H9 (cell line): ENCODE results near the gene BRPF1. TPM values are rescaled to one million over a fixed set of nuclear protein-coding genes. Genes with fewer than 3 reads are reported as not detected.
A peak's percentile ranks its signal among the peaks of the same experiment; 100 is the strongest.

Experiments
- DNase-seq: peaks from one replicate; pipeline ENCODE4 v3.0.0-alpha.2; 2017
- H2AFZ ChIP-seq: one replicate; pipeline ENCODE4 v1.6.1; 2013; ENCODE audit warnings: mild to moderate bottlenecking, low read length, control low read depth, moderate library complexity
- H2AK5ac ChIP-seq: 2 replicates; pipeline ENCODE4 v1.6.1; 2013; ENCODE audit warnings: low read length, control low read depth, mixed read lengths; ENCODE audit not compliant: insufficient read length
- H2BK120ac ChIP-seq: one replicate; pipeline ENCODE4 v1.6.1; 2013; ENCODE audit warnings: low read depth, mild to moderate bottlenecking, low read length, control low read depth, inconsistent platforms; ENCODE audit not compliant: poor library complexity, severe bottlenecking
- H2BK12ac ChIP-seq: 2 replicates; pipeline ENCODE4 v1.6.1; 2013; ENCODE audit warnings: low read length, control low read depth, mixed read lengths, low read depth; ENCODE audit not compliant: insufficient read length
- H2BK15ac ChIP-seq: 2 replicates; pipeline ENCODE4 v1.6.1; 2013; ENCODE audit warnings: low read depth, low read length, control low read depth
- H2BK20ac ChIP-seq: one replicate; pipeline ENCODE4 v1.6.1; 2013; ENCODE audit warnings: low read depth, mild to moderate bottlenecking, low read length, control low read depth, inconsistent platforms; ENCODE audit not compliant: poor library complexity, severe bottlenecking
- H2BK5ac ChIP-seq: 2 replicates; pipeline ENCODE4 v1.6.1; 2013; ENCODE audit warnings: low read length, control low read depth, mixed read lengths; ENCODE audit not compliant: insufficient read length
- H3K14ac ChIP-seq: 2 replicates; pipeline ENCODE4 v1.6.1; 2013; ENCODE audit warnings: low read length, control low read depth; ENCODE audit not compliant: insufficient read depth
- H3K18ac ChIP-seq: 2 replicates; pipeline ENCODE4 v1.6.1; 2013; ENCODE audit warnings: low read depth, mild to moderate bottlenecking, mixed read lengths, low read length, control low read depth; ENCODE audit not compliant: insufficient read length
- H3K23ac ChIP-seq: 2 replicates; pipeline ENCODE4 v1.6.1; 2013; ENCODE audit warnings: low read length, control low read depth, mixed read lengths, low read depth; ENCODE audit not compliant: insufficient read length
- H3K23me2 ChIP-seq: 2 replicates; pipeline ENCODE4 v1.6.1; 2013; ENCODE audit warnings: low read depth, mild to moderate bottlenecking, mixed read lengths, low read length, control low read depth; ENCODE audit not compliant: insufficient read length, poor library complexity, severe bottlenecking
- H3K27ac ChIP-seq: 2 replicates; pipeline ENCODE4 v1.5.1; 2013; ENCODE audit warnings: low read length, control low read depth, mixed read lengths, low read depth; ENCODE audit not compliant: insufficient read length
- H3K27me3 ChIP-seq: 2 replicates; pipeline ENCODE4 v1.6.1; 2013; ENCODE audit warnings: low read length, control low read depth, inconsistent platforms; ENCODE audit not compliant: insufficient read depth
- H3K4ac ChIP-seq: 2 replicates; pipeline ENCODE4 v1.6.1; 2013; ENCODE audit warnings: low read depth, mild to moderate bottlenecking, control low read depth, inconsistent platforms, low read length, moderate library complexity
- H3K4me1 ChIP-seq: 2 replicates; pipeline ENCODE4 v1.6.1; 2013; ENCODE audit warnings: low read length, control low read depth, inconsistent platforms; ENCODE audit not compliant: insufficient read depth
- H3K4me2 ChIP-seq: 2 replicates; pipeline ENCODE4 v1.6.1; 2013; ENCODE audit warnings: low read length, control low read depth, mixed read lengths; ENCODE audit not compliant: insufficient read length, insufficient read depth
- H3K56ac ChIP-seq: 2 replicates; pipeline ENCODE4 v1.6.1; 2013; ENCODE audit warnings: low read depth, mild to moderate bottlenecking, mixed read lengths, low read length, control low read depth; ENCODE audit not compliant: insufficient read length
- H3K79me1 ChIP-seq: 2 replicates; pipeline ENCODE4 v1.6.1; 2013; ENCODE audit warnings: low read depth, mild to moderate bottlenecking, moderate library complexity, low read length, control low read depth, inconsistent platforms; ENCODE audit not compliant: insufficient read depth, poor library complexity, severe bottlenecking
- H3K79me2 ChIP-seq: 2 replicates; pipeline ENCODE4 v1.6.1; 2013; ENCODE audit warnings: low read length, control low read depth, inconsistent platforms; ENCODE audit not compliant: insufficient read depth
- H3K9ac ChIP-seq: 2 replicates; pipeline ENCODE4 v1.6.1; 2013; ENCODE audit warnings: low read length, control low read depth, mixed read lengths; ENCODE audit not compliant: insufficient read length; ENCODE audit errors: extremely low read depth
- H3K9me3 ChIP-seq: one replicate; pipeline ENCODE4 v1.6.1; 2013; ENCODE audit warnings: low read depth, low read length, inconsistent platforms; ENCODE audit not compliant: control insufficient read depth
- H3T11ph ChIP-seq: one replicate; pipeline ENCODE4 v1.6.1; 2013; ENCODE audit warnings: mild to moderate bottlenecking, low read length, control low read depth, inconsistent platforms
- H4K20me1 ChIP-seq: one replicate; pipeline ENCODE4 v1.6.1; 2013; ENCODE audit not compliant: control insufficient read depth, insufficient read length, insufficient read depth
- H4K5ac ChIP-seq: 2 replicates; pipeline ENCODE4 v1.6.1; 2013; ENCODE audit warnings: low read depth, mild to moderate bottlenecking, mixed read lengths, low read length, control low read depth; ENCODE audit not compliant: insufficient read length
- H4K8ac ChIP-seq: replicated peaks from 2 replicates; pipeline ENCODE4 v1.6.1; 2013; ENCODE audit warnings: low read length, control low read depth, mixed read lengths, low read depth; ENCODE audit not compliant: insufficient read length
- H4K91ac ChIP-seq: 2 replicates; pipeline ENCODE4 v1.6.1; 2013; ENCODE audit warnings: low read depth, mild to moderate bottlenecking, moderate library complexity, mixed read lengths, low read length, control low read depth; ENCODE audit not compliant: insufficient read length
- H3K27ac Mint-ChIP-seq, 3 experiments: 2 replicates in 2 of 3; 3 replicates in 1 of 3; pipeline ENCODE4 v1.8.0; 2020 to 2021; ENCODE audit warnings: mixed read lengths in 3 of 3, mild to moderate bottlenecking in 1 of 3, moderate library complexity in 1 of 3
- H3K27me3 Mint-ChIP-seq: 2 replicates; pipeline ENCODE4 v1.8.0; 2021; ENCODE audit warnings: low read depth, mild to moderate bottlenecking, moderate library complexity, mixed read lengths
- H3K36me3 Mint-ChIP-seq, 3 experiments: 2 replicates in 2 of 3; 3 replicates in 1 of 3; pipeline ENCODE4 v1.8.0; 2020 to 2021; ENCODE audit warnings: low read depth in 3 of 3, mixed read lengths in 3 of 3; ENCODE audit not compliant: insufficient read depth in 1 of 3
- H3K4me1 Mint-ChIP-seq, 2 experiments: 2 replicates each; pipeline ENCODE4 v1.8.0; 2020; ENCODE audit warnings: mixed read lengths in 2 of 2
- H3K4me3 Mint-ChIP-seq, 2 experiments: 2 replicates in 1 of 2; 3 replicates in 1 of 2; pipeline ENCODE4 v1.8.0; 2020 to 2021; ENCODE audit warnings: mild to moderate bottlenecking in 2 of 2, mixed read lengths in 2 of 2, moderate library complexity in 1 of 2
- H3K9me3 Mint-ChIP-seq, 2 experiments: 2 replicates in 1 of 2; 3 replicates in 1 of 2; pipeline ENCODE4 v1.8.0; 2020; ENCODE audit warnings: mild to moderate bottlenecking in 2 of 2, mixed read lengths in 2 of 2, moderate library complexity in 1 of 2
- CTCF ChIP-seq: fragments of 200-600 bp; sonication (generic); conservative IDR thresholded peaks from 3 replicates; pipeline ENCODE4 v1.8.0; 2021; ENCODE audit warnings: antibody characterized with exemption, mild to moderate bottlenecking
- WGBS: extraction: QIAGEN DNeasy Blood & Tissue Kit; methylation state at CpG from one replicate; pipeline ENCODE4 v1.1.7; 2013; ENCODE audit warnings: missing lambda C conversion rate, low lambda C conversion rate, mixed read lengths; ENCODE audit not compliant: insufficient read length; ENCODE audit errors: extremely low coverage; 5-methylcytosine and 5-hydroxymethylcytosine counted together
- total RNA-seq: library from RNA; stranded (reverse); gene quantifications from 2 replicates; pipeline ENCODE4 v1.2.1, GENCODE V29; 2021

Gene BRPF1
- total RNA-seq, 1 experiment from 2014 or later: 38.6 TPM

GRCh38 chr3:9769012-9769411, 37.5 kb downstream of the BRPF1 start:
- WGBS: 100% methylated on average over 1 of the region's 5 CpGs
- Histone ChIP-seq H3K4me2 (no peak overlapping the region), H4K8ac (no peak overlapping the region), H3K14ac (no peak overlapping the region), H2BK20ac (no peak overlapping the region), H2BK12ac (no peak overlapping the region), H3K56ac (no peak overlapping the region), H3K9me3 (no peaks in the 10 kb centered on the region), H4K91ac (no peak overlapping the region), H2BK5ac (no peak overlapping the region), H4K5ac (no peak overlapping the region), H2AK5ac (no peak overlapping the region), H3K4me1 (no peaks in the 10 kb centered on the region), H3K27me3 (no peaks in the 10 kb centered on the region; the same call in 1 of the 2 replicates), H3K9ac (no peak overlapping the region), H3K4ac (no peak overlapping the region), H2BK120ac (no peak overlapping the region), H3K23me2 (no peaks in the 10 kb centered on the region), H3K79me1 (no peaks in the 10 kb centered on the region), H3K79me2 (no peaks in the 10 kb centered on the region), H3K18ac (no peak overlapping the region), H4K20me1 (no peaks in the 10 kb centered on the region), H2BK15ac (no peak overlapping the region), H2AFZ (no peak overlapping the region), H3K27ac (no peak overlapping the region), H3T11ph (no peak overlapping the region), H3K23ac (no peak overlapping the region)
- Mint-ChIP-seq H3K9me3 (no peaks in the 10 kb centered on the region), H3K27me3 (peaks cover 58% of the 10 kb centered on the region), H3K4me1 (peaks cover 21 to 32% of the 10 kb centered on the region in 2 experiments), H3K36me3 (peaks cover 0 to 15% (median 2%) of the 10 kb centered on the region in 3 experiments; a peak in 3 of 7 replicates), H3K4me3 (peak overlapping the region; percentile 63 to 76), H3K27ac (peak overlapping the region in 1 of 3 experiments; percentile 79; a peak in 1 of 7 replicates)
- no peak for DNase-seq
- no peak for TF ChIP-seq CTCF
